Activated CD8-positive, alpha-beta memory T cell treated with anti-CD3 and anti-CD28 coated beads, Interleukin-2, amount 10 ng/mL, durations not matched to agents 7 days and 5 days (primary cell): ENCODE data around the gene SNED1. TPM values are rescaled to one million over a fixed set of nuclear protein-coding genes. Genes with fewer than 3 reads are reported as not detected.

ENCODE experiments used
- ATAC-seq: fragments of 150-1000 bp; cut with Tn5 transposase; one replicate; pipeline ENCODE4 v1.10.0; 2021; ENCODE audit warnings: moderate library complexity
- CTCF ChIA-PET: fragments of 350-600 bp; sonication (Branson Sonifier 250); formaldehyde crosslinking; loops from one replicate; lab custom pipeline; 2021; ENCODE audit warnings: antibody characterized with exemption; lab: Charles Lee
- DNase-seq: peaks from one replicate; pipeline ENCODE4 v3.0.0-alpha.2; 2020
- H3K27ac Mint-ChIP-seq: one replicate; pipeline ENCODE4 v1.8.0; 2021; ENCODE audit warnings: mild to moderate bottlenecking, mixed read lengths
- H3K27me3 Mint-ChIP-seq: one replicate; pipeline ENCODE4 v1.8.0; 2021; ENCODE audit warnings: mixed read lengths
- H3K36me3 Mint-ChIP-seq: one replicate; pipeline ENCODE4 v1.8.0; 2021; ENCODE audit warnings: mild to moderate bottlenecking, mixed read lengths
- H3K4me1 Mint-ChIP-seq: one replicate; pipeline ENCODE4 v1.8.0; 2021; ENCODE audit warnings: mixed read lengths
- H3K4me3 Mint-ChIP-seq: one replicate; pipeline ENCODE4 v1.8.0; 2021; ENCODE audit warnings: mild to moderate bottlenecking, moderate library complexity, mixed read lengths
- H3K9me3 Mint-ChIP-seq: one replicate; pipeline ENCODE4 v1.8.0; 2022; ENCODE audit warnings: low read depth, mixed read lengths
- total RNA-seq, 2 experiments: library from RNA; stranded (reverse); gene quantifications; one replicate each; pipeline ENCODE4 v1.2.3, GENCODE V29; 2021

SNED1 gene
- total RNA-seq, 2 experiments from 2014 or later = 3.6 to 4.6 TPM

DNA sequence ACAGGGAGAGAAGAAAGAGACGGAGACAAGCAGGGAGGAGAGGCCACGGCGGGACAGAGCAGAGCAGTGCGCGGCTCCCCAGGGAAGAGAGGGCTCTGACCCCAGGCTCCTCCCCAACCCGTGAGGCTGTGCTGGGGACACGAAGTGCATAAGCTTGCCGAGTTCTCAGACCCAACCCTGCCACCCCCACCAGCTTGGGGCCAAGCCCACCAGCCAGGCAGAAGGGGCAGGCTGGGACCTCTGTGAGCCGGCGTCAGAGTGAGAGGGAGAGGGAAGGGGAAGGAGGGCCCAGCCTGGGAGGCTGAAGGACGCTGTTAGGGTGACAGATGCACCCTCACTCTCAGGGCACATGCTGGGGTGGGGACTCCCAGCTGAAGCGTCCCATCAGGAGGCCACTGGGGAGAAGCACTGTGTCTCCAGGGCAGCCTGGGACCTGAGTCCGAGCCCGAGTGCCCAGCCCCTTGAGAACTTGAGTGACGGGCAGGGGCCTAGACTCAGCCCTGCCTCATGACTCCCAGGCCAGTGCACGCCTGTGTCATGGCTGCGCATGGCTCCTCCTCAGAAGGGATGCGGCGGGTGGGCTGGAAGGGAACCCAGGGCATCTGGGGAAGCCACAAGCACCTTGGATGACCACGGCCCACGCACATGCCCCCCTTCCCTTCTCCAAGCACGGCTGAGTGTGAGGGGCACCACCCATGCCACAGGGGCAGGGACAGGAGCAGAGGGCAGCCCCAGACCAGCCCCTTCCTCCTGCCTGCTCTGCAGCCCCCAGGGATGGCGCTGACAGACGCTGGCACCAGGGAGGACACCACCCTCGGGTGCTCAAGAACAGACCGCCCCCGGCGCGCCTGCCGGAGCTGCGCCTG, 72.6 kb downstream of the SNED1 start:
- peak; percentile 40 for DNase-seq
- CTCF ChIA-PET = no interaction called here
- Mint-ChIP-seq H3K27ac (no peak overlapping the region), H3K4me1 (no peaks in the 10 kb centered on the region), H3K4me3 (no peak overlapping the region), H3K36me3 (no peaks in the 10 kb centered on the region), H3K9me3 (no peaks in the 10 kb centered on the region), H3K27me3 (no peaks in the 10 kb centered on the region)
- no peak for ATAC-seq

DNA sequence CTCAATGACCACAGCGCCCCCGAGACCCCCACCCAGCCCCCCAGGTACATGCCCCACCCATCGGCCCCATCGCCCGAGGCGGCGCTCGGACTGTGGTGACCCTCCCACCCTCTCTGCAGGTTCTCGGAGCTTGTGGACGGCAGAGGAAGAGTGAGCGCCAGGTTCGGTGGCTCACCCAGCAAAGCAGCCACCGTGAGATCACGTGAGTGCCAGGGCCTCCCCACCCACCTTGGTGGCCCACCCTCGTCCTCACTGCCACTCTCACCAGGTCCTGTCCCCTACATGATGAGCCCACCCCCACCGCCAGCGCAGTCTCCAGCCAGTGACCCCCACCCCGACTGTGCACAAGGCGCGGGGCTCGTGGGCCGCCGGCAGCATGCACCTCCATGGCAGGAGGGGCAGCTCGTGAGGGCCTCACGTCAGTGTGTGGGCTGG, 73.3 kb downstream of the SNED1 start:
- no peaks in the 10 kb centered on the region for H3K36me3 Mint-ChIP-seq
- CTCF ChIA-PET = no interaction called here
- H3K9me3 Mint-ChIP-seq = no peaks in the 10 kb centered on the region
- no peak overlapping the region for H3K27ac Mint-ChIP-seq
- H3K27me3 Mint-ChIP-seq = no peaks in the 10 kb centered on the region
- no peak for ATAC-seq
- no peaks in the 10 kb centered on the region for H3K4me1 Mint-ChIP-seq
- no peak overlapping the region for H3K4me3 Mint-ChIP-seq
- peak; percentile 39 for DNase-seq

DNA sequence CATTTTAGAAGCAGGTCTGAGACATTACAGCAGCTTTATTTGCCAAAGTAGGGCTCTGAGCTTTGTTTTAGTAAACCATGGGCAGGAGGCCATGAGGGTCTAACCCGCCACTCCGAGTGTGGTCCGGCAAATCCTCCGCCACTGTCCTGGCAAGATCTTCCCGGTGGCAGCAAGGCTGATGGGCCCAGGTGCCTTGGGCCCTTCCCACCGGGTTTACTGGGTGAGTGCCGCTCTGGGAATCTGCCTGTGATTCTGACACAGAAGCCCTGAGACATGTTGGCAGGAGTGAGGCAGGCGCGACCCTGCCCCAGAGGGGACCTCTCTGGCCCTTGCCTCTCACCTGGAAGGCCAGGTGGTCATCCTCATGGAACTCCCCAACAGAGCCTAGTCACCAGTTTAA, 73.7 kb downstream of the SNED1 start:
- H3K9me3 Mint-ChIP-seq = no peaks in the 10 kb centered on the region
- DNase-seq (no peak), ATAC-seq (no peak)
- no peak overlapping the region for H3K4me3 Mint-ChIP-seq
- no peak overlapping the region for H3K27ac Mint-ChIP-seq
- H3K4me1 Mint-ChIP-seq = no peaks in the 10 kb centered on the region
- no peaks in the 10 kb centered on the region for H3K27me3 Mint-ChIP-seq
- CTCF ChIA-PET = no interaction called here
- H3K36me3 Mint-ChIP-seq = no peaks in the 10 kb centered on the region

DNA sequence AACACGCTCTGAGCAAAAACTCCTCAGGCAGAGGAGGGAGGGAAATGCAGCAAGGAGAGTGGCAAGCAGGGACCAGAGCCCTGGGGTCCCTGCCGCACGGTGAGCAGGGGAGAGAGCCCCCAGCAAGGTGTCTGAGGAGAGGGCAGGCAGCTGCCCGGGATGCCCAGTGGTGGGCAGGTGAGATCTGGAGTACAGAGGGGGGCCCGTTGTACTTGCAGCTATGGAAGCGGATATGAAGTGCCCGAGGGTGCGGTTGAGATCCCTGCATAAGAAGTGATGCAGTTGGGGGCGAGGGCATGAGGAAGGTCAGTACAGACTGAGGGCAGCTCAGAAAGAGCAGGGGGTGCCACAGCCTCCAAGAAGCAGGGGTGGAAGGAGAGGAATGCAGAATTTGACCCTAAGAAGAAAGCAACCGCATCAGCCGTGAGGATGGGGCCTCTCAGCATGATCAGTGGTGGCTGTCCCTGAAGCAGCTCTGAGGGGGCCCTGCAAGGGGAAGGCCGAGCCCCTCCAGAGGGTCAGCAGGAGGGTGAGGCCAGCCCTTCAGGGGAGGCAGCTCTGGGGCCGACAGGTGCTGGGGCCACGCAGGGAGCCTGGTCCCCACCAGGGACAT, 74.2 kb downstream of the SNED1 start:
- H3K9me3 Mint-ChIP-seq = no peaks in the 10 kb centered on the region
- DNase-seq (peak; percentile 37), ATAC-seq (no peak)
- no peak overlapping the region for H3K27ac Mint-ChIP-seq
- no peaks in the 10 kb centered on the region for H3K4me1 Mint-ChIP-seq
- H3K36me3 Mint-ChIP-seq = no peaks in the 10 kb centered on the region
- CTCF ChIA-PET = no interaction called here
- no peaks in the 10 kb centered on the region for H3K27me3 Mint-ChIP-seq
- no peak overlapping the region for H3K4me3 Mint-ChIP-seq

DNA sequence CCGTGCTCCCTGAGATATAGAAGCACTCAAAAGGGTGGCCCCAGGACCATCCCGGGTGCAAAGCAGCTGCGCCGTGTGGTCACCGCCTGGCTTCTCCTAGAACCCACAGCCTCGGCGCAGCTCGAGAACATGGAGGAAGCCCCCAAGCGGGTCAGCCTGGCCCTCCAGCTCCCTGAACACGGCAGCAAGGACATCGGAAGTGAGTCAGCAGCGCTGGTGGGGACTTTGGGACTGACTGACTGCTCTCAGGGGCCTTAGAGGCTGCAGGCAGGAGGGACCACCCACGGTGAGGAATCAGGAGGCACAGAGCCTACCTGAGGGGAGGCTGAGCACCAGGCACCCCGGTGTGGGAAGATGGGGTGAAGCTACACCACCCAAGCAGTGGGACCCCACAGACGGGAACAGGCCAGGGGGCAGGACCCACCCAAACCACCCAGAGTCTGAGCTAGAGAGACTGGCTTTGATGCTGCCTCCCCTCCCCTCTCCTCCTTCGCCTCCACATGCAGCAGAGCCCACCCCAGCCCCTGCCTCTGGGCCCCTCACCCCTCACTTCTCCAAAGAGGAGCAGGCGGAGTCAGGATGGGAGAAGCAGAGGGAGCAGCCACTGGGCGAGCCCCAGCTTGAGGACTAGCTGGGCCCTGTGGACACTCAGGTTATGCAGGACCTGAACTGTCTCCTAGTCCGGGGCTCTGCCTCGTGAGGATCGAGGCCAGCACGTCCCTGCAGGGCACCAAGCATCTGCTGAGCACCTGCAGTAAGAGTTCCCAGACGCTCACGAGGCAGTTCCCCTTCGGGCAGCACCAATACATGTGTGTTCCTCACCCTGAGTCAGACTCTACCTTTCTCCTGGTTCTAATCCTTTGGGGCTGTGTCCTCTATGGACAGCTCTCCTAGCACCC, 75.0 kb downstream of the SNED1 start:
- no peaks in the 10 kb centered on the region for H3K9me3 Mint-ChIP-seq
- peak; percentile 38 for DNase-seq
- no peaks in the 10 kb centered on the region for H3K4me1 Mint-ChIP-seq
- CTCF ChIA-PET = no interaction called here
- ATAC-seq = no peak
- H3K27me3 Mint-ChIP-seq = no peaks in the 10 kb centered on the region
- no peaks in the 10 kb centered on the region for H3K36me3 Mint-ChIP-seq
- no peak overlapping the region for H3K4me3 Mint-ChIP-seq
- H3K27ac Mint-ChIP-seq = no peak overlapping the region

DNA sequence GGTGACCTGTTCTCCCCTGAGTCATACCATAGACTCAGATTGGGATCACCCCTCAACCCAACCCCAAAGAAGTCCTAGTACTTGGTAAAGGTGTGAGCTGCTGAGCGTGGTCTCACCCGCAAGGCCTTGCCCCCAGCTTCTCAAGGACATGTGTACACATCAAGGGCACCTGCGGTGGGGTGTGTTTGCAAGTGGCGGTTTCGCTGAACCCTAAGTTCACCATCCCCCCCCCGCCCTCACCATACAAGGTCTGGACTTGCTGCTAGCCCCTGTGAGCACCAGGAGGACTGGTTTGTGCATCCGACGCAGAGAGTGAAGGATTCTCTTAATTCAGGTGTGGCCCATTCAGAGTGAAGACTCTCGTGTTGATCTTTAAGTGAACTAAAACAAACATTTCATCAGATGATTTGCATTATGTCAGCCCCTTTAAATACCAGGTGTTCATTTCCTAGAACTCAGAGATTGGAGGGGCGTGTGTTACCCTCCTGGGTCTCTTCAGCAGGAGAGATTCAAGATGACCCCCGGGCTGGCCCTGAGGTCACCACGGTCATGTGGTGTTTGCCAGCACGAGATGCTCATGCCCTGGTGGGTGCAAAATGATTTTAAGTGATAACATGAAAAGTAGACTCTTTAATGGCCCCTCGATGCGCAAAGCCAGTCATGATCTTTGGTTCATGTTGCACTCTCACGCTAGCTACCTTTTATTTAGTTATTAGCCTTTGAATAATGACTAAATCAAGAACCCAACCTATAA, 75.8 kb downstream of the SNED1 start:
- ATAC-seq (no peak), DNase-seq (no peak)
- H3K36me3 Mint-ChIP-seq = no peaks in the 10 kb centered on the region
- H3K27ac Mint-ChIP-seq = no peak overlapping the region
- H3K4me1 Mint-ChIP-seq = no peaks in the 10 kb centered on the region
- no peaks in the 10 kb centered on the region for H3K9me3 Mint-ChIP-seq
- H3K27me3 Mint-ChIP-seq = no peaks in the 10 kb centered on the region
- H3K4me3 Mint-ChIP-seq = no peak overlapping the region
- CTCF ChIA-PET = no interaction called here

DNA sequence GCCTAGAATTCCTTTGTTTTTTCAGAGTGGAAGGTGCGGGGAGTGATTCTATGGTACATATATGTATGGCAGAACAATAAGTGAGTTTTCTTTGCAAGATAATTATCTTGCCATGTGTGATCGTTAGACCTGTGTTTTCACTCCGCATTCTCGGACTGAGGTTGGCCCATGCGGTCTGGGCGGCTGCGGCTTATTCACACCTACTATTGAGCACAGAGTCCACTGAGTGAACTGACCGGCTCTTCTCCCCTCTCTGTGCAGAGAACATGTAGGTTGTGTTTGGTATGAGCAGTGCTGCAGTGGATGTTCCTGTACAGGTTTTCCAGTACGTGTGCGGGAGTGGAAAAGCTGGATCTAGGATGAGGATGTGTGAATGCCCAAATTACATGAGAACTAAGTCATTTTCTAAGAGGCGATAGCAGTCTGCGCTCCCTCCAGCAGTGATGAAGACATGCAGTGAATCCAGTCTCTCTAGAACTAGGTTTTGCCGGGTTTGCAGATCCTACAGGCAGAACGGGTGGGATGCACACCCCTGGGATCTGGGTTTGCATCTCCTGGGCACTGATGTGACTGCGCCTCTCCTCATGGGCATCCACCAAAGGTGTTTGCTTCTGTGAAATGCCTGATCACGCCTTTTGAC, 76.6 kb downstream of the SNED1 start:
- ATAC-seq (no peak), DNase-seq (no peak)
- no peak overlapping the region for H3K4me3 Mint-ChIP-seq
- no peak overlapping the region for H3K27ac Mint-ChIP-seq
- H3K9me3 Mint-ChIP-seq = no peaks in the 10 kb centered on the region
- H3K36me3 Mint-ChIP-seq = no peaks in the 10 kb centered on the region
- no peaks in the 10 kb centered on the region for H3K27me3 Mint-ChIP-seq
- CTCF ChIA-PET = no interaction called here
- H3K4me1 Mint-ChIP-seq = no peaks in the 10 kb centered on the region

- Mint-ChIP-seq H3K4me1 (no peaks in the 10 kb centered on the region), H3K9me3 (no peaks in the 10 kb centered on the region), H3K27me3 (no peaks in the 10 kb centered on the region), H3K36me3 (peaks cover 6% of the 10 kb centered on the region), H3K4me3 (no peak overlapping the region), H3K27ac (no peak overlapping the region)
- ATAC-seq (no peak), DNase-seq (peak; percentile 38)
- CTCF ChIA-PET = no interaction called here
These were observed 82.2 kb downstream of the SNED1 start for GRCh38 chr2:241080405-241081189.

- CTCF ChIA-PET = no interaction called here
- H3K4me1 Mint-ChIP-seq = no peaks in the 10 kb centered on the region
- H3K27me3 Mint-ChIP-seq = no peaks in the 10 kb centered on the region
- DNase-seq (no peak), ATAC-seq (no peak)
- no peak overlapping the region for H3K4me3 Mint-ChIP-seq
- H3K9me3 Mint-ChIP-seq = no peaks in the 10 kb centered on the region
- H3K27ac Mint-ChIP-seq = no peak overlapping the region
- H3K36me3 Mint-ChIP-seq = peaks cover 6% of the 10 kb centered on the region
These were observed 82.8 kb downstream of the SNED1 start for GRCh38 chr2:241081190-241081642.

DNA sequence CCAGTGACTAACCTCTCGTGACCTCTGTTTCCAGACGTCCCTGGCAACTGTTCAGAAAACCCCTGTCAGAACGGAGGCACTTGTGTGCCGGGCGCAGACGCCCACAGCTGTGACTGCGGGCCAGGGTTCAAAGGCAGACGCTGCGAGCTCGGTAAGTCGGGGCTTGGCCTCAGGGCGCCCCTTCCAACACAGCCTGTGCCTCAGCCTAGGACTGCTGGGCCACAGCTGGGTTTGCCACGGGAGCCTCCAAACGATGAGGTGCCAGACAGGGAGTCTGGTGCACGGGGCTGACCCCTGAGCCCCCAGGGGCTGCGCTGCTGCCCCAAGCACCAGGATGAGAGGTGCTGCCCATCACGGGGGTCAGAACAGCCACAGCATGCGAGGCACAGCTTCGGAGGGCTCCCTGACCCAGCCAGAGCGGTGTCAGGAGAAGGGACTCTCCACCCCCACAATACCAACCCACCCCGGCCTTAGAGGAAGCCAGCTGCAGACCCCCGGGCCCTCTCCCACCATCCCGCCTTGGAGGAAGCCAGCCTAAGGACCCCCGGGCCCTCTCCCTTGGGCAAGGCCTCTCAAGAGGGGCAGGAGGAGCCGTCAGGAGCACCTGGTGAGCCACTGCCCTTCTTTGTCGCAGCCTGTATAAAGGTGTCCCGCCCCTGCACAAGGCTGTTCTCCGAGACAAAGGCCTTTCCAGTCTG, 83.4 kb downstream of the SNED1 start:
- no peak overlapping the region for H3K27ac Mint-ChIP-seq
- H3K9me3 Mint-ChIP-seq = no peaks in the 10 kb centered on the region
- no peak for ATAC-seq
- no peaks in the 10 kb centered on the region for H3K4me1 Mint-ChIP-seq
- no peak for DNase-seq
- CTCF ChIA-PET = no interaction called here
- H3K27me3 Mint-ChIP-seq = no peaks in the 10 kb centered on the region
- H3K36me3 Mint-ChIP-seq = peaks cover 9% of the 10 kb centered on the region
- H3K4me3 Mint-ChIP-seq = no peak overlapping the region

DNA sequence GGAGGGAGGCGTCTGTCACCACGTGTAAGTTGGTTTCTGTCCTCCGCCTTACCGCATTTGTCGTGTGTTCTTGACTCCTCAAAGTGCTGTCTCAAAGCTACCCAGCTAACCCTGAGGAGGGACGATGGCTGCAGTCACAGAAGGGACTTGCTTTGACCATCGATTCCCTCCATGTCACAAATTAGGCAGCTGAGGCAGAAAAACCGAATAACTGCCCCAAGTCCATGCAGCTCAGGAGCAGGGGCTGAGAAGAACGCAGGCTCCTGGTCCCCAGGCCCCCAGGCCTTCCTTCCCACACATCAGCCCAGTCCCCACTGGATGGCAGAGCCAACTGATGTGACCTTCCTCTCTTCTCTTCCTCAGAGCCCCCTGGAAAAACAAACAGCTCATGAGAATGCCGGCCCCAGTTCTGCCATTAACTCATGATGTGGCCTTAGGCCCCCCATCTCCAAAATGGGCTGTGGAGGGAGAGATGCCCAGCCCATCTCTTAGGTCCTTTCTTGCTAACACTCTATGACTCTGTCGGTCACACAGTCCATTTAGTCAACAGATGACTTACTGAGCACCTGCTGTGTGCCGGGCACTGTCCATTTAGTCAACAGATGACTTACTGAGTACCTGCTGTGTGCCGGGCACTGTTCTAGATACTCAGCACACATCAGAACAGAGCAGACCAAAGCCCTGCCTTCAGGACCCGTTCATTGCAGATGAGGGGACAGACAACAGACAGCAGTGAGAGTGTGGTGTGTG, 84.1 kb downstream of the SNED1 start:
- H3K4me3 Mint-ChIP-seq = no peak overlapping the region
- H3K4me1 Mint-ChIP-seq = no peaks in the 10 kb centered on the region
- H3K27me3 Mint-ChIP-seq = no peaks in the 10 kb centered on the region
- peaks cover 9% of the 10 kb centered on the region for H3K36me3 Mint-ChIP-seq
- no peaks in the 10 kb centered on the region for H3K9me3 Mint-ChIP-seq
- CTCF ChIA-PET = no interaction called here
- ATAC-seq (no peak), DNase-seq (peak; percentile 40)
- H3K27ac Mint-ChIP-seq = no peak overlapping the region
